ENCODE results near the gene PSPN. TPM values are rescaled to one million over a fixed set of nuclear protein-coding genes. Genes with fewer than 3 reads are reported as not detected.

Gene PSPN
- total RNA-seq, 2 donors from 2014 or later: 1.7 to 6.0 TPM

- no peak for TF ChIP-seq CTCF (IDR thresholded peaks at IDR 0.05)
- no peak overlapping the region for H3K4me3 ChIP-seq
- no peak overlapping the region for H3K27ac ChIP-seq
- no peaks in the 10 kb centered on the region for H3K4me1 ChIP-seq
- no peaks in the 10 kb centered on the region for H3K9me3 ChIP-seq
- H3K36me3 ChIP-seq: peaks cover 14% of the 10 kb centered on the region
- intact Hi-C loops (cut with DNase I): no loop called here
- DNase-seq: no peak
- no peak overlapping the region for H3K9ac ChIP-seq (ENCODE audit: low read depth in 2 of 2, low read length in 2 of 2)
- H3K27me3 ChIP-seq: no peaks in the 10 kb centered on the region
These were observed 2.8 kb upstream of the PSPN start for GRCh38 chr19:6378486-6378885.

- no peaks in the 10 kb centered on the region for H3K4me1 ChIP-seq
These were observed 2.3 kb upstream of the PSPN start for GRCh38 chr19:6378041-6378440.

GRCh38 chr19:6376512-6377190 is 918 bp upstream of the PSPN start:
- Histone ChIP-seq H3K27me3 (no peaks in the 10 kb centered on the region), H3K4me3 (no peak overlapping the region), H3K9me3 (no peaks in the 10 kb centered on the region), H3K27ac (no peak overlapping the region), H3K9ac (ENCODE audit: low read depth in 2 of 2, low read length in 2 of 2) (no peak overlapping the region), H3K36me3 (peaks cover 14% of the 10 kb centered on the region), H3K4me1 (no peaks in the 10 kb centered on the region)
- no peak for DNase-seq
- TF ChIP-seq CTCF (IDR thresholded peaks at IDR 0.05): no peak
- intact Hi-C loops (cut with DNase I): no loop called here

More at GRCh38 chr19:6378041-6378440, 2.3 kb upstream of the PSPN start:
- no peak overlapping the region for H3K9ac ChIP-seq (ENCODE audit: low read depth in 2 of 2, low read length in 2 of 2)
- H3K36me3 ChIP-seq: peaks cover 14% of the 10 kb centered on the region
- TF ChIP-seq CTCF (IDR thresholded peaks at IDR 0.05): no peak
- DNase-seq: no peak
- no peaks in the 10 kb centered on the region for H3K9me3 ChIP-seq
- H3K4me3 ChIP-seq: no peak overlapping the region
- no peak overlapping the region for H3K27ac ChIP-seq
- intact Hi-C loops (cut with DNase I): no loop called here
- no peaks in the 10 kb centered on the region for H3K27me3 ChIP-seq

GRCh38 chr19:6374711-6375410 is 872 bp downstream of the PSPN start:
- Histone ChIP-seq H3K27me3 (no peaks in the 10 kb centered on the region), H3K4me3 (no peak overlapping the region), H3K9me3 (no peaks in the 10 kb centered on the region), H3K36me3 (no peaks in the 10 kb centered on the region), H3K4me1 (no peaks in the 10 kb centered on the region), H3K27ac (no peak overlapping the region), H3K9ac (ENCODE audit: low read depth in 2 of 2, low read length in 2 of 2) (no peak overlapping the region)
- no peak for TF ChIP-seq CTCF (IDR thresholded peaks at IDR 0.05)
- intact Hi-C loops (cut with DNase I): no loop called here
- no peak for DNase-seq

- H3K27me3 ChIP-seq: no peaks in the 10 kb centered on the region
- no peak for TF ChIP-seq CTCF (IDR thresholded peaks at IDR 0.05)
- no peaks in the 10 kb centered on the region for H3K9me3 ChIP-seq
- DNase-seq: peak; percentile 27
- H3K4me1 ChIP-seq: no peaks in the 10 kb centered on the region
- intact Hi-C loops (cut with DNase I): no loop called here
- H3K36me3 ChIP-seq: no peaks in the 10 kb centered on the region
- no peak overlapping the region for H3K27ac ChIP-seq
- H3K9ac ChIP-seq (ENCODE audit: low read depth in 2 of 2, low read length in 2 of 2): no peak overlapping the region
- H3K4me3 ChIP-seq: no peak overlapping the region
These were observed 1.5 kb downstream of the PSPN start for GRCh38 chr19:6374161-6374709.
